ENCODE measurements around the gene TM9SF2.

GRCh38 chr13:99527301-99527700 lies 26.0 kb downstream of the TM9SF2 start:
- TF ChIP-seq, protein P1, sequence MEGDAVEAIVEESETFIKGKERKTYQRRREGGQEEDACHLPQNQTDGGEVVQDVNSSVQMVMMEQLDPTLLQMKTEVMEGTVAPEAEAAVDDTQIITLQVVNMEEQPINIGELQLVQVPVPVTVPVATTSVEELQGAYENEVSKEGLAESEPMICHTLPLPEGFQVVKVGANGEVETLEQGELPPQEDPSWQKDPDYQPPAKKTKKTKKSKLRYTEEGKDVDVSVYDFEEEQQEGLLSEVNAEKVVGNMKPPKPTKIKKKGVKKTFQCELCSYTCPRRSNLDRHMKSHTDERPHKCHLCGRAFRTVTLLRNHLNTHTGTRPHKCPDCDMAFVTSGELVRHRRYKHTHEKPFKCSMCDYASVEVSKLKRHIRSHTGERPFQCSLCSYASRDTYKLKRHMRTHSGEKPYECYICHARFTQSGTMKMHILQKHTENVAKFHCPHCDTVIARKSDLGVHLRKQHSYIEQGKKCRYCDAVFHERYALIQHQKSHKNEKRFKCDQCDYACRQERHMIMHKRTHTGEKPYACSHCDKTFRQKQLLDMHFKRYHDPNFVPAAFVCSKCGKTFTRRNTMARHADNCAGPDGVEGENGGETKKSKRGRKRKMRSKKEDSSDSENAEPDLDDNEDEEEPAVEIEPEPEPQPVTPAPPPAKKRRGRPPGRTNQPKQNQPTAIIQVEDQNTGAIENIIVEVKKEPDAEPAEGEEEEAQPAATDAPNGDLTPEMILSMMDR (conservative IDR thresholded peaks at IDR 0.05), result no peak
- TF ChIP-seq ZFX (IDR thresholded peaks at IDR 0.05), result no peak

Data from C4-2B (cell line).